ENCODE measurements around the gene PIBF1. TPM values are rescaled to one million over a fixed set of nuclear protein-coding genes. Genes with fewer than 3 reads are reported as not detected.

The PIBF1 gene
- total and polyA plus RNA-seq, 4 donors: 1.5 to 29.4 (median 18.0) TPM

- Histone ChIP-seq H3K27ac (ENCODE audit: low read depth in 1 of 2, low read length in 2 of 2) (no peak overlapping the region), H3K4me1 (ENCODE audit: control insufficient read depth in 1 of 2, insufficient read depth in 2 of 2, low read length in 2 of 2) (no peaks in the 10 kb centered on the region), H3K9me3 (ENCODE audit: control insufficient read depth, low read length) (no peaks in the 10 kb centered on the region), H3K4me3 (ENCODE audit: low read length in 2 of 2) (no peak overlapping the region), H3K27me3 (ENCODE audit: control insufficient read depth in 1 of 2, insufficient read depth in 2 of 2, low read length in 1 of 2) (no peaks in the 10 kb centered on the region), H3K36me3 (ENCODE audit: control insufficient read depth in 1 of 2, insufficient read depth in 2 of 2, low read length in 1 of 2) (no peaks in the 10 kb centered on the region)
- 97 to 99% methylated on average over 4 of the region's 4 CpGs for WGBS, 2 donors
- no peak for ATAC-seq (ENCODE audit: low FRiP score)
- no peak for DNase-seq
- intact Hi-C loops (cut with DNase I): no loop called here
These were observed 216.1 kb downstream of the PIBF1 start for GRCh38 chr13:72998012-72998411.

DNA sequence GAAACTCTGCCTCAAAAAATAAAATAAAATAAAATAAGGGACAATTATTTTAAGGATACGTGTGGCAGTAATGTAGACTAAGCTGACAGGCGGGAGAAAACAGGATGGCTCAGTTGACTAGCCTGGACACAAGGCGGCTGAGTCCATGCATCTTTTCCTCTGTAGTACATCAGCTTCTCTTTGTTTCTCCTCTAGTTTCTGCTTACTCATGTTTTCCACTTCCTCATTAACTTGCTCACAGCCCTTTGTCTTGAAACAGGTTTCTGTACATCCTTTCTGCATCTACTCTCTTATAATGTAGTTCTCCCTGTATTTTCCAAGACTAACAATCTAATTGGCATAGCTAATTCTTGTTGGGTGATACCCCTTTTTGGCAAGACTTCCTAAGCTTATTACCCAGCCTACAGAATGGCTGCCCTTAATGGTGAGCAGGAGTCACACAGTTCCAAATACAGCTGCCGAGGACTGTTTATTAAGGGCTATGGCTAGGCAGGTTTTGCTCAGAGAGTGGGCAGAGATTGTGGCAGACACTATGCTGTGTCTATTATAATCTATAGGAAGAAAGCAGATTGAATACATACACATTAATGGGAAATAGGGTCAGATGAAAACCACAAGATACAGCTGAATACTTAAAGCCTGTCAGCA, 218.2 kb downstream of the PIBF1 start:
- ATAC-seq (ENCODE audit: low FRiP score) (no peak), DNase-seq (no peak)
- Histone ChIP-seq H3K9me3 (ENCODE audit: control insufficient read depth, low read length) (no peaks in the 10 kb centered on the region), H3K4me3 (ENCODE audit: low read length in 2 of 2) (no peak overlapping the region), H3K36me3 (ENCODE audit: control insufficient read depth in 1 of 2, insufficient read depth in 2 of 2, low read length in 1 of 2) (no peaks in the 10 kb centered on the region), H3K27me3 (ENCODE audit: control insufficient read depth in 1 of 2, insufficient read depth in 2 of 2, low read length in 1 of 2) (no peaks in the 10 kb centered on the region), H3K4me1 (ENCODE audit: control insufficient read depth in 1 of 2, insufficient read depth in 2 of 2, low read length in 2 of 2) (no peaks in the 10 kb centered on the region), H3K27ac (ENCODE audit: low read depth in 1 of 2, low read length in 2 of 2) (no peak overlapping the region)
- intact Hi-C loops (cut with DNase I): no loop called here
- 87 to 89% methylated on average over 4 of the region's 4 CpGs for WGBS, 2 donors

GRCh38 chr13:73001971-73002370, 220.0 kb downstream of the PIBF1 start:
- Histone ChIP-seq H3K27ac (ENCODE audit: low read depth in 1 of 2, low read length in 2 of 2) (no peak overlapping the region), H3K9me3 (ENCODE audit: control insufficient read depth, low read length) (no peaks in the 10 kb centered on the region), H3K27me3 (ENCODE audit: control insufficient read depth in 1 of 2, insufficient read depth in 2 of 2, low read length in 1 of 2) (no peaks in the 10 kb centered on the region), H3K4me1 (ENCODE audit: control insufficient read depth in 1 of 2, insufficient read depth in 2 of 2, low read length in 2 of 2) (no peaks in the 10 kb centered on the region), H3K36me3 (ENCODE audit: control insufficient read depth in 1 of 2, insufficient read depth in 2 of 2, low read length in 1 of 2) (no peaks in the 10 kb centered on the region), H3K4me3 (ENCODE audit: low read length in 2 of 2) (no peak overlapping the region)
- ATAC-seq (ENCODE audit: low FRiP score) (no peak), DNase-seq (no peak)
- intact Hi-C loops (cut with DNase I): no loop called here

DNA sequence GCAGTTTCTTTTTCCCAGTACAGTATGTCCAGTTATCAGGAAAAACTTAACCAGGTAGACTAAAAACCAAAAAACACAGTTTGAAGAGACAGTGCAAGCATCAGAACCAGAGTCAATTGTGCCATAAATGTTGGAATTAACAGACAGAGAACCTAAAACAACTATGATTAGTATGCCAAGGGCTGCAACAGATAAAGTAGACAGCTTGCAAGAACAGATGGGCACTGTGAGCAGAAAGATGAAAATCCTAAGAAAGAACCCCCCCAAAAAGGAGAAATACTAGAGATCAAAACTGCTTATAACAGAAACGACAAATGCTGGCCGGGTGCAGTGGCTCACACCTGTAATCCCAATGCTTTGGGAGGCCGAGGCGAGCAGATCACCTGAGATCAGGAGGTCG, 229.8 kb downstream of the PIBF1 start:
- H3K36me3 ChIP-seq (ENCODE audit: control insufficient read depth in 1 of 2, insufficient read depth in 2 of 2, low read length in 1 of 2): peaks cover 0 to 2% of the 10 kb centered on the region in 2 donors
- 89 to 90% methylated on average over 5 of the region's 5 CpGs for WGBS, 2 donors
- intact Hi-C loops (cut with DNase I): no loop called here
- no peak for DNase-seq
- no peaks in the 10 kb centered on the region for H3K9me3 ChIP-seq (ENCODE audit: control insufficient read depth, low read length)
- H3K27ac ChIP-seq (ENCODE audit: low read depth in 1 of 2, low read length in 2 of 2): no peak overlapping the region
- no peak for ATAC-seq (ENCODE audit: low FRiP score)
- H3K27me3 ChIP-seq (ENCODE audit: control insufficient read depth in 1 of 2, insufficient read depth in 2 of 2, low read length in 1 of 2): no peaks in the 10 kb centered on the region
- no peaks in the 10 kb centered on the region for H3K4me1 ChIP-seq (ENCODE audit: control insufficient read depth in 1 of 2, insufficient read depth in 2 of 2, low read length in 2 of 2)
- H3K4me3 ChIP-seq (ENCODE audit: low read length in 2 of 2): no peak overlapping the region

GRCh38 chr13:73015805-73016204, 233.9 kb downstream of the PIBF1 start:
- H3K27me3 ChIP-seq (ENCODE audit: control insufficient read depth in 1 of 2, insufficient read depth in 2 of 2, low read length in 1 of 2): no peaks in the 10 kb centered on the region
- no peaks in the 10 kb centered on the region for H3K36me3 ChIP-seq (ENCODE audit: control insufficient read depth in 1 of 2, insufficient read depth in 2 of 2, low read length in 1 of 2)
- WGBS, 2 donors: 95 to 98% methylated on average over 1 of the region's 1 CpG
- H3K4me3 ChIP-seq (ENCODE audit: low read length in 2 of 2): no peak overlapping the region
- H3K27ac ChIP-seq (ENCODE audit: low read depth in 1 of 2, low read length in 2 of 2): no peak overlapping the region
- no peaks in the 10 kb centered on the region for H3K9me3 ChIP-seq (ENCODE audit: control insufficient read depth, low read length)
- intact Hi-C loops (cut with DNase I): no loop called here
- no peak for ATAC-seq (ENCODE audit: low FRiP score)
- DNase-seq: no peak
- H3K4me1 ChIP-seq (ENCODE audit: control insufficient read depth in 1 of 2, insufficient read depth in 2 of 2, low read length in 2 of 2): no peaks in the 10 kb centered on the region

GRCh38 chr13:73018336-73018735, 236.4 kb downstream of the PIBF1 start:
- intact Hi-C loops (cut with DNase I): no loop called here
- no peak overlapping the region for H3K27ac ChIP-seq (ENCODE audit: low read depth in 1 of 2, low read length in 2 of 2)
- no peaks in the 10 kb centered on the region for H3K27me3 ChIP-seq (ENCODE audit: control insufficient read depth in 1 of 2, insufficient read depth in 2 of 2, low read length in 1 of 2)
- no peak overlapping the region for H3K4me3 ChIP-seq (ENCODE audit: low read length in 2 of 2)
- no peak for ATAC-seq (ENCODE audit: low FRiP score)
- H3K9me3 ChIP-seq (ENCODE audit: control insufficient read depth, low read length): no peaks in the 10 kb centered on the region
- WGBS, 2 donors: 64 to 74% methylated on average over 1 of the region's 1 CpG
- no peak for DNase-seq
- H3K36me3 ChIP-seq (ENCODE audit: control insufficient read depth in 1 of 2, insufficient read depth in 2 of 2, low read length in 1 of 2): no peaks in the 10 kb centered on the region
- no peaks in the 10 kb centered on the region for H3K4me1 ChIP-seq (ENCODE audit: control insufficient read depth in 1 of 2, insufficient read depth in 2 of 2, low read length in 2 of 2)

- DNase-seq (no peak), ATAC-seq (ENCODE audit: low FRiP score) (no peak)
- no peaks in the 10 kb centered on the region for H3K9me3 ChIP-seq (ENCODE audit: control insufficient read depth, low read length)
- no peaks in the 10 kb centered on the region for H3K36me3 ChIP-seq (ENCODE audit: control insufficient read depth in 1 of 2, insufficient read depth in 2 of 2, low read length in 1 of 2)
- 72 to 73% methylated on average over 5 of the region's 5 CpGs for WGBS, 2 donors
- H3K27ac ChIP-seq (ENCODE audit: low read depth in 1 of 2, low read length in 2 of 2): no peak overlapping the region
- no peak overlapping the region for H3K4me3 ChIP-seq (ENCODE audit: low read length in 2 of 2)
- intact Hi-C loops (cut with DNase I): no loop called here
- H3K4me1 ChIP-seq (ENCODE audit: control insufficient read depth in 1 of 2, insufficient read depth in 2 of 2, low read length in 2 of 2): no peaks in the 10 kb centered on the region
- H3K27me3 ChIP-seq (ENCODE audit: control insufficient read depth in 1 of 2, insufficient read depth in 2 of 2, low read length in 1 of 2): no peaks in the 10 kb centered on the region
These were observed 243.5 kb downstream of the PIBF1 start for GRCh38 chr13:73025217-73026012.

DNA sequence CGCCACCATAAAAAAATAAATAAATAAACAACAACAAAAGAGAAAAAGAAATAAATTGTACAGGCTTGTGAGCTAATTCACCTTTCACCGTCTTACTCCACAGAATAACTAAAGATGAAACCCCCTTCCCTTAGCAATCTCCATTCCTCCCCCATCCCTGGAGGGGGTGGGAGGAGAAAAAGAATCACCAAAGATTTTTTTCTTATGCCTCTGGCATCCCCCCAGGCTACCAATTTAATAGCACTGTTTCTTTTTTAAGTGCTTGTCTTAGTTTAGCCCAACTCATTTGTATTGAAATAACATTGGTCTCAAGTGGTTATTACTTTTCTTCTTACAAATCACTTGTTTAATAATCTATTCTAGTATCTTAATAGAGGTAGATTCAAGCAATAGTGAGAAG, 253.0 kb downstream of the PIBF1 start:
- Histone ChIP-seq H3K9me3 (ENCODE audit: control insufficient read depth, low read length) (no peaks in the 10 kb centered on the region), H3K27ac (ENCODE audit: low read depth in 1 of 2, low read length in 2 of 2) (no peak overlapping the region), H3K4me3 (ENCODE audit: low read length in 2 of 2) (no peak overlapping the region), H3K4me1 (ENCODE audit: control insufficient read depth in 1 of 2, insufficient read depth in 2 of 2, low read length in 2 of 2) (no peaks in the 10 kb centered on the region), H3K27me3 (ENCODE audit: control insufficient read depth in 1 of 2, insufficient read depth in 2 of 2, low read length in 1 of 2) (no peaks in the 10 kb centered on the region), H3K36me3 (ENCODE audit: control insufficient read depth in 1 of 2, insufficient read depth in 2 of 2, low read length in 1 of 2) (no peaks in the 10 kb centered on the region)
- DNase-seq: no peak
- 84 to 91% methylated on average over 2 of the region's 2 CpGs for WGBS, 2 donors
- intact Hi-C loops (cut with DNase I): no loop called here
- ATAC-seq (ENCODE audit: low FRiP score): no peak

- Histone ChIP-seq H3K4me1 (ENCODE audit: control insufficient read depth in 1 of 2, insufficient read depth in 2 of 2, low read length in 2 of 2) (no peaks in the 10 kb centered on the region), H3K36me3 (ENCODE audit: control insufficient read depth in 1 of 2, insufficient read depth in 2 of 2, low read length in 1 of 2) (no peaks in the 10 kb centered on the region), H3K9me3 (ENCODE audit: control insufficient read depth, low read length) (no peaks in the 10 kb centered on the region), H3K27ac (ENCODE audit: low read depth in 1 of 2, low read length in 2 of 2) (no peak overlapping the region), H3K4me3 (ENCODE audit: low read length in 2 of 2) (no peak overlapping the region), H3K27me3 (ENCODE audit: control insufficient read depth in 1 of 2, insufficient read depth in 2 of 2, low read length in 1 of 2) (no peaks in the 10 kb centered on the region)
- ATAC-seq (ENCODE audit: low FRiP score): no peak
- no peak for DNase-seq
- 50 to 51% methylated on average over 2 of the region's 2 CpGs for WGBS, 2 donors
- intact Hi-C loops (cut with DNase I): no loop called here
These were observed 253.7 kb downstream of the PIBF1 start for GRCh38 chr13:73035660-73036059.
